ENCODE results near the gene TCL1B. TPM values are rescaled to one million over a fixed set of nuclear protein-coding genes. Genes with fewer than 3 reads are reported as not detected.

TCL1B gene
- total RNA-seq, 2 experiments from 2014 or later = not detected

DNA sequence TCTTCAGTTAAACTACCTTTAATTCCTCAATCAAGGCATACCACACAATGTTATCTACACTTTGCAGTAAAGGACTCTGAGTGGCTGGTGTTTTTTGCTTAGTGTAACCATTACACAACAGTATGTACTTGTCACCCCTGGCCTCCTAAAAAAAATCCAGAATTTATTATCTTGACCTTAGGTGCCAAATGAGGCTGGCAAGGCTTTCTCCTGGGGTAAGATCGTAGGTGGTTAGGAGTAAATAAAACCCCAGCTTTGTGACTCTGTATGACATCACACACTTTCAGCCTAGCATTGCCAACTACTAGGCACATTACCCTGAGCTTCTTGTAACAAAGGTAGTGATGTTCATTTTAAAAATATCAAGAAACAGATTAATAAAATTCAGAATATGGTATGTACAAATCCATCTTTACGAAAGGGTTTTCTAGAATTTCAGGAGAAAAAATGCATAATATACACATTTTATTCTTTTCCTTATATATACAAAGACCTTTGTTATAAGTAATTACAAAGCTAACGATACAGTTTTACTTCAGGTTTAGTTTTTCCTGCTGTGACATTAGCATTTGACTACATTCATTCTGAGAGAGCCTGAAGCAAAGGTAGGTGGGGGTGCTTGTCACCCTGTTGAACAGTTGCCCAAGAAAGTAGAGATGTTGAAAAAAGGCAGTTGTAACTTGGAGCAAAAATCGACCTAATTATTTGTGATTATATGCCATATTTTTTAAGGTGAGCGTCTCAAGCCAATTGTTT, 14.2 kb downstream of the TCL1B start:
- Histone ChIP-seq H3K36me3 (ENCODE audit: insufficient read depth, low read length) (no peaks in the 10 kb centered on the region), H3K4me3 (ENCODE audit: low read length) (no peak overlapping the region), H3K27me3 (ENCODE audit: control insufficient read depth in 1 of 2, insufficient read depth in 2 of 2, low read length in 2 of 2) (peaks cover 0 to 6% of the 10 kb centered on the region in 2 experiments), H3K27ac (ENCODE audit: low read depth in 1 of 2, low read length in 2 of 2) (no peak overlapping the region), H3K4me1 (ENCODE audit: insufficient read depth, low read length) (no peaks in the 10 kb centered on the region), H3K9me3 (ENCODE audit: control insufficient read depth in 1 of 2, insufficient read depth in 1 of 2, low read length in 2 of 2) (no peaks in the 10 kb centered on the region)
- no peaks in the 10 kb centered on the region for H3K9me3 Mint-ChIP-seq
- ChIA-PET POLR2A (no interaction called here), CTCF (no interaction called here)
- H3K36me3 Mint-ChIP-seq (ENCODE audit: low read depth) = no peaks in the 10 kb centered on the region
- no peaks in the 10 kb centered on the region for H3K4me1 Mint-ChIP-seq (ENCODE audit: low read depth)
- intact Hi-C loops (cut with DNase I, micrococcal nuclease) = no loop called here
- ATAC-seq (ENCODE audit: poor library complexity) (no peak), DNase-seq (no peak)
- TF ChIP-seq, protein P1, sequence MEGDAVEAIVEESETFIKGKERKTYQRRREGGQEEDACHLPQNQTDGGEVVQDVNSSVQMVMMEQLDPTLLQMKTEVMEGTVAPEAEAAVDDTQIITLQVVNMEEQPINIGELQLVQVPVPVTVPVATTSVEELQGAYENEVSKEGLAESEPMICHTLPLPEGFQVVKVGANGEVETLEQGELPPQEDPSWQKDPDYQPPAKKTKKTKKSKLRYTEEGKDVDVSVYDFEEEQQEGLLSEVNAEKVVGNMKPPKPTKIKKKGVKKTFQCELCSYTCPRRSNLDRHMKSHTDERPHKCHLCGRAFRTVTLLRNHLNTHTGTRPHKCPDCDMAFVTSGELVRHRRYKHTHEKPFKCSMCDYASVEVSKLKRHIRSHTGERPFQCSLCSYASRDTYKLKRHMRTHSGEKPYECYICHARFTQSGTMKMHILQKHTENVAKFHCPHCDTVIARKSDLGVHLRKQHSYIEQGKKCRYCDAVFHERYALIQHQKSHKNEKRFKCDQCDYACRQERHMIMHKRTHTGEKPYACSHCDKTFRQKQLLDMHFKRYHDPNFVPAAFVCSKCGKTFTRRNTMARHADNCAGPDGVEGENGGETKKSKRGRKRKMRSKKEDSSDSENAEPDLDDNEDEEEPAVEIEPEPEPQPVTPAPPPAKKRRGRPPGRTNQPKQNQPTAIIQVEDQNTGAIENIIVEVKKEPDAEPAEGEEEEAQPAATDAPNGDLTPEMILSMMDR (IDR thresholded peaks at IDR 0.05) = no peak
- H3K4me3 Mint-ChIP-seq = no peak overlapping the region
- H3K27me3 Mint-ChIP-seq = peaks cover 72% of the 10 kb centered on the region
- no peak overlapping the region for H3K27ac Mint-ChIP-seq

DNA sequence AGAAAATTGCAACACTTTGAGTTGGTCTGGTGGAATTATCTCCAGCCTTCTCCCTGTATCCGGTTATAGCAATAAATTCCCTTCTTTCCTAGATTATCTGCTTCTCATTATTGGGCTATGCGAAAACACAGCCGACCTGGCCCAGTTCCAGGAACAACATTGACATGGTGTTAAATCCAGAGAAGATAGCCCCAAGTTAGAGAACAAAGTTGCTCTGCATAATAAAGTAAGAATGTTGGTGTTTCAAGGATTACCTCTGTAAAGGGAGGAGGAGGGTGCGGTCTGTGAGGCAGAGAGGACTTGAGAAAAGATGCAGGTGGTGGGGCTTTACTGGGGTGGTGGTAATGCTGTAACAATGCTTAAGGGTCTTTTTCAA, 15.6 kb downstream of the TCL1B start:
- no peak overlapping the region for H3K27ac Mint-ChIP-seq
- peaks cover 0 to 6% of the 10 kb centered on the region in 2 experiments for H3K27me3 ChIP-seq (ENCODE audit: control insufficient read depth in 1 of 2, insufficient read depth in 2 of 2, low read length in 2 of 2)
- peaks cover 68% of the 10 kb centered on the region for H3K27me3 Mint-ChIP-seq
- no peaks in the 10 kb centered on the region for H3K9me3 ChIP-seq (ENCODE audit: control insufficient read depth in 1 of 2, insufficient read depth in 1 of 2, low read length in 2 of 2)
- no peak overlapping the region for H3K4me3 ChIP-seq (ENCODE audit: low read length)
- no peaks in the 10 kb centered on the region for H3K4me1 ChIP-seq (ENCODE audit: insufficient read depth, low read length)
- H3K27ac ChIP-seq (ENCODE audit: low read depth in 1 of 2, low read length in 2 of 2) = no peak overlapping the region
- DNase-seq = no peak
- POLR2A ChIA-PET = no interaction called here
- no peaks in the 10 kb centered on the region for H3K4me1 Mint-ChIP-seq (ENCODE audit: low read depth)
- ATAC-seq (ENCODE audit: poor library complexity) = no peak
- CTCF ChIA-PET = no interaction called here
- H3K4me3 Mint-ChIP-seq = no peak overlapping the region
- intact Hi-C loops (cut with DNase I, micrococcal nuclease) = no loop called here
- no peaks in the 10 kb centered on the region for H3K36me3 Mint-ChIP-seq (ENCODE audit: low read depth)
- TF ChIP-seq, protein P1 (IDR thresholded peaks at IDR 0.05) = no peak
- H3K36me3 ChIP-seq (ENCODE audit: insufficient read depth, low read length) = no peaks in the 10 kb centered on the region
- H3K9me3 Mint-ChIP-seq = no peaks in the 10 kb centered on the region

DNA sequence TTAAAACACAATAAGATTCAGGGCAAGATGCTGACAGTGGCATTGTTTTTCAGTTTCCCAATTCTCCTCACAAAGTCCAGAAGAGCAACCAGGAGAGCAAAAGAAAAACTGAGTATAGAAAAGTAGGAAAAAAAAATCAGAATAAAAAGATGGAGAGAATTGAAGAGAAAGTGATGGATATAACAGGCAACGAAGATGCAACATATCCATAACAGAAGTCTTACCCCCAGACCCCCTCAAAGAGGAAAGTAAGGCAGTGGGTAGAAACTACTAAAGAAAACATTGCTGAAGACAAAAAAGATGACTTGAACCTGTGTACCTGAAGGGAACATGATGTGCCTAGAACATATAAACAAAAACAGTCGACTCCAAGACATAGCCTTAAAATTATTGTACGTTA, 17.1 kb downstream of the TCL1B start:
- Histone ChIP-seq H3K36me3 (ENCODE audit: insufficient read depth, low read length) (no peaks in the 10 kb centered on the region), H3K27me3 (ENCODE audit: control insufficient read depth in 1 of 2, insufficient read depth in 2 of 2, low read length in 2 of 2) (peaks cover 0 to 6% of the 10 kb centered on the region in 2 experiments), H3K4me1 (ENCODE audit: insufficient read depth, low read length) (no peaks in the 10 kb centered on the region), H3K27ac (ENCODE audit: low read depth in 1 of 2, low read length in 2 of 2) (no peak overlapping the region), H3K4me3 (ENCODE audit: low read length) (no peak overlapping the region), H3K9me3 (ENCODE audit: control insufficient read depth in 1 of 2, insufficient read depth in 1 of 2, low read length in 2 of 2) (no peaks in the 10 kb centered on the region)
- CTCF ChIA-PET = interaction anchor here (0.7 to 1.3 kb wide), 2 partner anchors 13 to 1588 kb away, joined by 3 read pairs; no protein-coding TSS in a partner anchor
- TF ChIP-seq, protein P1 (IDR thresholded peaks at IDR 0.05) = no peak
- no peaks in the 10 kb centered on the region for H3K36me3 Mint-ChIP-seq (ENCODE audit: low read depth)
- DNase-seq (no peak), ATAC-seq (ENCODE audit: poor library complexity) (no peak)
- POLR2A ChIA-PET = no interaction called here
- intact Hi-C loops (cut with DNase I, micrococcal nuclease) = no loop called here
- H3K27me3 Mint-ChIP-seq = peaks cover 67% of the 10 kb centered on the region
- H3K4me3 Mint-ChIP-seq = no peak overlapping the region
- H3K9me3 Mint-ChIP-seq = no peaks in the 10 kb centered on the region
- no peak overlapping the region for H3K27ac Mint-ChIP-seq
- H3K4me1 Mint-ChIP-seq (ENCODE audit: low read depth) = no peaks in the 10 kb centered on the region

All from CD4-positive, alpha-beta T cell (primary cell).